GM21737 (cell line): ENCODE data around the gene MEF2D.
A peak's percentile ranks its signal among the peaks of the same experiment; 100 is the strongest.

Experiments used
- ATAC-seq: cut with Tn5 transposase; IDR thresholded peaks from one replicate; pipeline ENCODE4 v1.9.1; 2021; ENCODE audit warnings: mild to moderate bottlenecking, moderate library complexity; ENCODE audit not compliant: unreplicated experiment

Gene MEF2D

DNA sequence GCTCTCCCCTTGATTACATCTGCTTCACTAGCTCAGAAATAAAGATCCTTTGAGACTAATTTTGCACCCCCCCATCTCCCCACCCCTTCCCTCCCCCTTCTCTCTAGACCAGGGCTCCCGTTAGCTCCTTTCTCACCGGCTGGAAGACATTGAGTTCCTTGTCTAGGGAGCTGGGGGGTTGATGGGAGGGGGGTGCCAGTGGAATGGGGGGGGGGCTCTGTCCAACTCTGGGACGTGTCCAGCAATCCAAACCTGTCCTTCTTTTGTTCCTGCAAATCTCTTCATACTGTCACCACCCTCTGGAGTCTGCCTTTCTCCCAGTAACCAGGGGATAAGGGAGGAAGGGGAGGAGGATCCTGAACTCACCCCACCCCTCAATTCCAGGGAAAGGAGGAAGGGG, 69.7 kb downstream of the MEF2D start:
- ATAC-seq = no peak

DNA sequence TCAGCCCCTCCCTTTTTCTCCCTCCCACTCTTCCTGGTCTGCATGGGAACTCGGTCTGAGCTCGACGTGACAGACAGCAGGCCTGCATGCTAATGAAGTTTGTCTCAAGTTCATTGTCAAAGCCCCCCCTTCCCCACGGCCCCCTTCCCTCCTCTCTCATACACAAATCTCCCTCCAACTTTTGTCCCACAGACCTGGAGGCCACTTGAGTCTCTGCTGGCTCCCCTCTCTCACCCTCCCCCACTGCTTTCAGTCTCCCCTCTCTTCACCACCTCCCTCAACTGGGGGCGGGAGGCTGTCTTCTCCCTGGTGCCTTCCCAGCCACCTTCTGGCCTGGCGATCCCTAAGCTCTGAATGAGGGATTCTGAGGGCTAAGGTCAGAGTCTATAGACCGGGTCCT, 70.3 kb downstream of the MEF2D start:
- ATAC-seq = no peak

DNA sequence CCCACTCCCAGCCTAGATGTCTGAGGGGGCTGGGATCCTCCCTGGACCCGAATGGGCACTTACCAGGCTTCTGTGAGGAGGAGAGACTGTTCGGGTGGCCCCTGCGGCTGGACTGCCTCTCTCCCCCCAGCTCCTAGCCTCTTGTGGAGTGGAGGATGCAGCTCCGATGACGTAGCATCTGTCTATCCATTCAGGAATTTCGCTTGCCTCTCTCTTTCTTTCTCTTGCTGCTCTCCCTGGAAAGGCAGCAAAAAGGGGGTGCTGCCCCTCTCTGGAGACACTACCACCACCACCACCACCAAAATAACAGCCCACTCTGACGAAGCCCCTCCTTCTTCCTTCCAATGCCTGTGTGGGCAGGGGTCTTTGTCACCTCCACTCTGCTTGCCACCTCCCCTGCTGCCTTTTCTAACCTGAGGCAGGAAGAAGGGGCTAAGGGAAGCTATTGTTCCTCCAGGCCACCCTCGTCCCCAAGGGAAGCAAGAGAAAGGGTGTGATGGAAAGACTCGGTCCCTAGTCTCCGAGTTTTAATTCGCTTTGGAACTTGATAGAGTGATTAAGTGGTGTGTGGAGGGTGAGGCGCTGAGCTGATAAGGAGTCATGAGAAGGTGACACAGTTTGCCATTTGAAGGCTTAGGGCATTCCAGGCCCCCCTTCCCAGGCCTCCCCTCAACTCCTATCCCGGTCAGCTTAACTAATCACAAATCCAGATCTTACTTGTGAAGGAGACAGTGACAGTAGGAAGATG, 71.1 kb downstream of the MEF2D start:
- ATAC-seq = no peak

DNA sequence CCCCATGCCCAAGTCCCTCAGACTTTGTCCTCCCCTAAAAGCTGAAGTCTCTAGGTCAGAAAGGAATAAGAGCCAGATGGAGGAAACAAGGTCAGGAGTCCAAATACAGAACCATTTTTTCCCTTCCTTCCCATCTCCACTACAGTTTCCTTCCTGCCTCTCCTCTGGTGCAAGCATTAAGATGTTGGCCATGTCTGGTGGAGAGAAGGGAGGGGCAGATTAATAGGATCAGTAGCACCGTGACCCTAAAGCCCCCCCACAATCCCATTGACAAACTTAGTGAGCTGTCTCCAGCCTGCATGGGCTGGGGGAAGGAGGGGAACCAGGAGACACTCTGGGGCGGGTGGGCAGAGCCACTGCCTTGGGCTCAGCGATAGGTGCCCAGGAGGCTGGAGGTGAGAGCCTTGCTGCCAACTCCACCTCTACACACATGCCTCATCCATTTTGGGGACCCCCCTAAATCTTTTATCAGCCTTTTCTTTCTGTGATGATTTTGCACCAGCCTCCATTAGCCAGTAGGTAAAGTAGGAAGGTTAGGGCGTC, 71.8 kb downstream of the MEF2D start:
- no peak for ATAC-seq

DNA sequence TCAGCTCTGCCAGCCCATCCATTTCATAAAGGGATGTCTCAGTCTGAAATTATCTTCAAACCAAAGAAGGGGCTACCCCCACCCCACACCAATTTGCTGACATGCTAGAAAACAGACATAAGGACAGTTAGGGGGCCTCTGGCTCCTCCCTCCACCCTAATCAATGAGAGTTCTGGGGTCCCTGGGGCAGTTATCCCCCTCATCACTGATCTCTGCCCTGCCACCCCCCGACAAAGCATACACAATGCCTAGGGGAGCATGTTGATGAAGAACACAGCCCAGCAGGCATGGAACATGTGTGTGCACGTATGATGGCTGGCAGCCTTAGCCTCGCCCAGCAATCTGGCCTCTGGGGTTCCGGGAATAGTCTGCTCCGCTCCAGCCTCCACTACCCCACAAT, 72.6 kb downstream of the MEF2D start:
- ATAC-seq = no peak

DNA sequence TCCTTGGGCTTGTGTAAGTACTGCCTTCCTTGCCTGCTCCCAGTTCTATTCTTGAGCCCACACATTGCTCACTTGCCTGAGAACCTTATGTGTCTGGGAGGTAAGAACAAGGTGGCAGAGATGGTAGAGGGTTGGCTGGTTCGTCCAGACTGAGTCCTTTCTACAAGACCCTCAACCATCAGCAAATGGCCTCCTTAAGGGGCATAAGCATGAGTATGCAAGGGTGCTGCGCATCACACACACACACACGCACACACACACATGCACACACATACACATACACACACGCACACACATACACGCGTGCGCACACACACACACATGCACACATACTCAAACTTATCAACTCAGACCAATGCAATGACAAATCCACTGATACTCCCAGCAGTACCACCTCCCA, 74.6 kb downstream of the MEF2D start:
- ATAC-seq = no peak

DNA sequence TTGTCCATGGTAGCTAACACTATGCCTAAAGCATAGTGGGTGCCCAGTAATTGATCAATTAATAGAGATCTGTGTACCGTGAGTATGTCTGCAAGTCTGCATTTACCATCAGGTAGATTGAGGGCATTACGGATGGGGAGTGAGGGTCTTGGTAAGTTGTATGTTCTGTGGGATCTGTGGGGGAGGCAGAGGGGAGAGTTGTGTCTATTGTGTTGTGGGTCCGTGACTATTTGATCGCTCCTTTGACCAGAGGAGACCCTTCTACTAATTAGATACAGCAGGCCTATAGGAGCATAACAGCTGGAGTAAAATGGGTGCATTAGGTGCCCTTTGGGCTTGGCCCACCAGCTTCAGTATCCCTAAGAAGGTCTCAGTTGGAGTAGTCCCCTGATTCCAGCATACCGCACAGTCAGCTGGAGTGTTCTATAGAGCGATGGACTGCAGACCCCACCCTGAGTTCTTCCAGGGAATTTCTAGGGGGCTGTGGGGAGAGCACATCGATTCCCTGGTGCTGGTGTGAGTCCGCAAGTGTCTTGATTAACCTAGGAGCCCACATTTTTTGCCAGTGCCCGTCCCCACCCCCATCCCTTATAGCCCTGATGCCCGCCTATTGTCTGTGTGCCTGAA, 75.7 kb downstream of the MEF2D start:
- ATAC-seq = no peak

DNA sequence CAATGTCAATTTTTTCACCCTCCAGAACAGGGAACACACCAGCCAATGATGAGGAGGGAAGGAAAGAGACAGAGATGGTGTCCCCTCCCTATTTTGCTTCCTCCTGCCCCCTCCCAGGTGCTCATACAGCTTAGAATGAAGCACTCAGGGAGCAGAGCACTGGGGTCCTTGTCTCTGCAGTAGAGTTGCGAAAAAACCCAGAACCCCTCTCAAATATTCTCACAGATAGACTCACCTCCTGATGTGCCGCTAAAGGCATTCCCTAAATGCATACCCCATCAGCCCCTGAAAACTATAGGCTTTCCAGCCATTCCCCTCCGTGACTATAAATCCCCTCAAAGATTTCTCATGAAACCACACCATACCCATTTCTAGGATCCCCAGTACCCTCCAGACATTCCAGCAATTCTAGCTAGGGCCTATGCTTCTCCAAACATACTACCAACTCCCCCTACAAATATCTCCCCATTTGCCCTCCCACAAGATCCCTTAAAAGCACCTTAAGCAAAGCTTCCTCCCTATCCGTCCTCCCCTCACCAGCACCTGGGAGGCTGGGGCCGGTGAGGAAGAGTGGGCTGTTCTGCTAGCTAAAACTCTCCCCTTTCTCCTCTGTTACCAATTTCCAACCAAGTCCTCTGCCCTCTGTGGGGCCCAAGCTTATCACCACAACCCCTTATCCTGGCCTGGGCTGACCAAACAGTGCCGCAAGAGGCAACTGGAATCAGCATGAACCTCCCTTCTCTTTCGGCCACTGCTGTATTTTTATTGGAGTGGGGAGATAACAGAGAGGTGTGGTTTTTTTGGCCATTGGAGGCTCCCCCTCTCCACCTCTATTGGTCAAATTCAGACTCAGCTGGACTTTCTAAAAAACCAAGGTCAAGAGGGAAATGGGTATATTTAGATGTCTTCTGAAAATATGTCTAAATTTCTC, 76.9 kb downstream of the MEF2D start:
- no peak for ATAC-seq

DNA sequence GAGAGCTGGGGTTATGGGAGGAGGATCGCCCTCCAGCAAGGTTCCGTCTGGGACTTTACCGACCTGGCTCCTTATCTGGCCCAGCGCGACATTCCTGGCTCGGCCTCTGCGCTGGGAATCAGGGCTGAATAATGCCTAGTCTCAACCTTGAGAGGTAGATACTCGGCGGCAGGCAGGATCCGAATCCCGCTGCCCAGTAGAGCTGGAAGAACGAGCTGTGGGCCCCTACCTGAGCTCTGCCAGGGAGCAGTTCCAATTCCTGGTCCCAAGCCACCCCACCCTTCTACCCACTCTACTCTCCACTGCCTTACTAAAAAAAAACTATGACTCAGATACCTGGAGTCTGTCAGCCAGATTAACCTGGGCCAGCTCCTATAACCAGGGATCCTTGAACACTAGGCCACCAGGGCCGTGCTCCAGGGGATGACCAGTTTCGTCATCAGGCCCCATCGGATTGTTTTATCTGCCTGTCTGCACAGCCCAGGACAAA, 77.9 kb downstream of the MEF2D start:
- ATAC-seq = no peak

DNA sequence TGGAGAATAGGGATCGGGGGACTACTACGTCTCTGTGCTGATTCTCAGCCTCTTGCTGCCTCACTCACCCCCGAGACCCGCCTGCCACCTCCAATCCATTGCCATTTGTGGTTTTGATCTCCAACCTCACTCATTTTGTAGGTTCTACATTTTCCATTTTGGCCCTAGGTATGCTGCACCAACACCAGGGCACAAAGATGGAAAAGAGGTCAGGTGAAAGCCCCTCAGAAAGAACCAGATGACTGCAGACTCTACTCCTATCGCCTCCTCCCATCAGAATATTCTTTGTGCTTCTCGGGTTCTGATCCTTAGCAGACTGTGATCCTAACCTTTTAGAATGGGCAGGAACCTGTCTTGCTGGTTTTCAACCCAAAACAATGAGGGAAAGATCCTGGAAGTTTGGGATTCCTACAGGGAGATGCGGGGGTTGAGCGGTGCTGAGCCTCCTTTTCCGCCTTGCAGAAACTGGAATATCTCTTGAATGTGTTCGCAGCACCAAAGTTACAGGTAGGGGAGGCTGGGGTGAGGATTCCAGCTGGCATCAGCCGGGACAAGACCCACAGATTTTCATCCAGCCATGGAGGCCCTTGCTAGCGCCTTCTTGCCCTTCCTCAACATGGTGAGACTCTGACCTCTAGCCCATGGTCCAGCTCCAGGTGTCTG, 78.5 kb downstream of the MEF2D start:
- ATAC-seq = no peak

DNA sequence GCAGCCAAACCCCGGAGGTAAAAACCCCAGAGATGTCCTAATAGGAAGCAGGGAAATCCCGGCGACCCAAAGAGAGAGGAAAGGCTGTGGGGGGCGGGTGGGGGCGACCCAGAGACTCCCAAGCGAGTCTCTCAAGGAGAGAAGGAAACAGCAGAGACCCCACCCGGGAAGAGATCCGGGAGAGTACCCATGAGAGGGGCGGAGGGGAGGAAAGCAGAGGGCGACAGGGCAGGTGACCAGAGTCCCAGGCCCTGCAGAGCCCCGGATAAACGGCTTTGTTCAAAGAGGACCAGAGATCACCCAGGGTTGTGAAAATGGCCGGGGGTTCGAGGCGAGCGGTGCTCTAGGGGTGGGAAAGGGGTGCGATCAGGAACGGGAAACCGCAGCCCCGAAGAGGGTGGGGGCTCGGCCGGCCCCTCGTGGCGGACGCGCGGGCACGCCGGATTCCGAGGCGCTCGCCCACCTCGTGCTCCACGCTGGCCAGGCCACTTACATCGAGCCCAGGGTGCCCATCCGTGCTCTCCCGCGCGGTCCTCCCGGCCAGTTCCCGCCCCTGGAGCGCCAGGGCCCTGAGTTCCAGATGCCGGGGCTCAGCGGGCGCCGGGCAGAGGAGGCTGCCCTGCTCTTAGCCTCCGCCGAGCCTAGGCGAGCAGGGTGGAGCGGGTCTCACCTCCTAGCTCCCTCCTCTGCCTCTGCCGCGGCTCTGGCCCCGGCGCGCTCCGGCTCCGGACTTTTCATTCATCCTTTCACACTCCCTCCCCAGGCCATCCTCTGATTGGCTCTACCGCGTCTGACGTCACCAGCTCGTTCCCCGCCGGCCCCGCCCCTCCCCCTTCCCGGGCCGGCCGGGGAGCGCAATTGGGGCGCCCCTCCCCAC, 79.3 kb downstream of the MEF2D start:
- peak; percentile 67 for ATAC-seq

DNA sequence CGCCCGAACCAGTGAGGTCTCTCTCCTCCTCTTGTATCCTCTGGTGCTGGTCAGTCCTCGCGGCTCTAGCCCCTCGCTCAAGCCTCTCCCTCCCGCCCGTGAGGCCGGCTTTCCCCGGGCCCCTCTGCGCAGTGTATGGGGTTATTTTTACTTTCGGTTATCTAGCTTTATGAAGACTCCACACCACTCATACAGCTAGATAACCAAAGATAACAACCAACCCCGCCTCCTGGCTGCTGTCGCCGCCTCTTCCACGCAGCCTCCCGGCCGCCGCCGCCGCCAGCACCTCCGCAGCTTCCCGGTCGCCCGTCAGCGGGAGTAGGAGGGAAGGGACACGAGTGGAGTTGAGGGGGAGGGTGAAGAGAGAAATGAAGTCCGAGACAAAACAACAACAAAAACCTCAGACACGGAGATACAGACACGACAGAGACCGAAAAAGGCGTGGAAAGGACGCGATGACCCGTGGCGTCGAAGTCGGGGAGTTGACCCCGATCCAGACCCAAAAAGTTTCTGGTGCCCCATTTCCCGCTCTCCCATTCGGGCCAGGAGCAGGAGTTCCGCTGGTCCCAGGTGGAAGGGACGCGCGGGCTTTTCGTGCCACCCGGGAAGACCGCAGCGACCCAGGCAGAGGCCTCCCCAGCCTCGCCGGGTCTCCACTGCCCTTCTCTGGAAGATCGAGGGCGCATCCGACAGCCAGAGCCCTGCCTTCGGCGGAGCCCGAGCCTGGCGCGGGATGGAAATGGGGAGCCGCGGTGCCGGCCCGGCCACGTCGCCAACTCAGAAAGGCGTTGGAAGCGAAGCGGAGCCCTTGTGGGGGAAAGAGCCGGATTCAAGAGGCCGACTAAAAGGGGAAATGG, 80.1 kb downstream of the MEF2D start:
- no peak for ATAC-seq

DNA sequence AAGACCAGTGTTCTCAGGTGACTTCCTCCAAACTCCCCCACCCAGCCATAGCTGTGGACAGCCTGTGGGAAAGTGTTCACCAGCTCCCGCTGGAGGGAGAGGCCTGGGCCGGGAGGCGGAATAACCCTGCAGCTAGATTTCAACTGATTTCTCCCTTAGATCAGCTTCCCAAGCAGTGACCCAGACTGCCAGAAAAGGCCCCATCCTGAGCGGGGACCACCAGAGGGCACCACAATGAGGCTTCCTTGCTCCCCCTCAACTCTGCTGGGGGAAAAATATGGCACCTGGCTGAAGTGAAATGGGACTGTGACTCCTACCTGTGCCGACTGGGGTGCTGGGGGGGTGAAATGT, 80.7 kb downstream of the MEF2D start:
- no peak for ATAC-seq

DNA sequence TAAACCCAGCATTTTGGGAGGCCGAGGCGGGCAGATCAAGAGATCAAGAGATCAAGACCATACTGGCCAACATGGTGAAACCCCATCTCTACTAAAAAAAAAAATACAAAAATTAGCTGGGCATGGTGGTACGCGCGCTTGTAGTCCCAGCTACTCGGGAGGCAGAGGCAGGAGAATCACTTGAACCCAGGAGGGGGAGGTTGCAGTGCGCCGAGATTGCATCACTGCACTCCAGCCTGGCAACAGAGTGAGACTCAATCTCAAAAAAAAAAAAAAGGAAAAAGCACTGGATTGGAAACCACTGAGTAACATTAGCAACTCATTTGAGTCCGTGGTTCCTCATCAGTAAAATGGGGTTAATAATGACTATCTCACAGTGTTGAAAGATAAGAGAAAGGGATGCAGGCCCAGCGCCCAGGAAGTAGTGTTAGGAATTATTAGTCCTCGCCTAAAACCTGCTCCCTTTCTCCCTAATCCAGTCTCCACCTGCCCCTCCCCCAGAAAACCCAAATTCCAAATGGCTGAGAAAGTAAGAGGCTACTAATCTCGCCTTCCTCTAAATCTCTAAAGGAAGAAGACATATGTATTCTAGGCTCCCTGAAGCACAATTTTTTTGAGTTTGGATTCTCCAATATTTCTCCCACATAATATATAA, 82.0 kb downstream of the MEF2D start:
- no peak for ATAC-seq

DNA sequence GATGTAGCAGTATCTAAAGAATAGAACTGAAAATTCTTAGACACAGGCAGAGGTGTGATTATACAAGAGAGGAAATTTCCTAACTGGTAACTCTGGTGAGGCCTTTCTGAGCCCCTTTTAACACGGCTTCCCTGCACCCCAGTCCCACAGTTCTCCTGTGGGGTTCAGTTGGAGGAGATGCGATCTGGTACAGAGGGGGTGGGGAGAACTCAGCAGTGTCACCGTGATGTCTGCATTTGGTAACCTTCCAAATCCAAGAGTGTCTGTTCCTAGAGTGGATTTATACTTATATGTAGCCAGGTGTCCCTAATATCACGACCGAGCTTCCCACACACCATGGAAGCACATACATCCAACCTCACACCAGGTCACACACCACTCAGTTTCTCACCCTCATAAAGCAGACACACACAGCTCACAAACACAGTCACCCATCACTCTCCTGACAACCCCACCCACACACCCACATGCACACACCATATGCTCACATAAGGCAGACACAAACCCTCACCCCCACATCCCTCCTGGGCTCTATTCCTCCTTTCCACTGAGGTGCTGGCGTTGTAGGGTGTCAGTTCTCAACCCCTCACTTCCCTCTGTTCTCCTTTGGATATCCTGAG, 83.1 kb downstream of the MEF2D start:
- no peak for ATAC-seq

DNA sequence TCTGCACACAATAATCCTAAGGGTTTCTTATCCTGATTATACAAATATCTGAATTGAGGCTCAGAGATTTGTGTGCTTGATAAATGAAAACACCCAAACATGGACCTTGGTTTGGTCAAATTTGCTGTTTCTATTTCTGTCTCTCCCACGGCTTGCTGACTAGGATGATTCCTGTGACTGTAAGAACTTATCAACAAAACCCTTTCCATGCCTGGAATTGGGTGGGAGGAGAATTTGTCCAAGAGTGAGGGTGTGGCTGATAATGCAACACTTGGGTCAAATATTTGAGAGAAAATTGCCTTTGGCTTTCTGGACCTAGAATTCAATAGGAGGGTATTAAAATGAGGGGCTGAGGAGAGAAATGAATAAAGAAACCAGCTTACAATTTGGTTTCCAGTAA, 83.6 kb downstream of the MEF2D start:
- ATAC-seq = no peak

DNA sequence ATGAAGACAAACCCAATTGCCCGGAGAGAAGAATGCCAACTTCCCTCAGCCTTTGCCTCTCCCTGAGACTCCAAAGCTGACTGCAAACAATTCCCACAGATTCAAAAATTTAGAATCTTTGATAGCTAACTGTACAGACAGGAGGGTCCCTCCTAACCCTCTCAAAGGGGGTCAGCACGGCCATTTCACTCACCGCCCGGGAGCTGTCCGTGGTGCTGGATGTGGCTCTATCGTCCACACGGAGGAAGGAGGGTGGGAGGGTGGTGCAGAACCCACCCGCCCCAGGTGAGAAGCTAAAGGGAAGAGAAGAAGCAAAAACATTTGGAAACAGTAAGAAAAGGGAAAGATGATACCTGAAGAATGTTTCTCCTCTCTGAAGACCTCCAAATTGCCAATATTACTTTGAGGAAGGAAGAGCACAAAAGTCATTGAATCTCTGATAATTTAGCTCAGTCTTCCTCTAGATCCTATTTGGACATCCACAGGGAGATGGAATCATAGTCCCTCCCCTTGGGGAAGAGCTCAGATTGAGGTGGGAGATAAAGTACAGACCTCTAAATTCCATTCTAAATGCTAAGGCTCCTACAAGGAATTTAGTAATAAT, 86.0 kb downstream of the MEF2D start:
- no peak for ATAC-seq
